ENCODE measurements around the gene SLC1A1.
A peak's percentile ranks its signal among the peaks of the same experiment; 100 is the strongest.
"Not testable (repeated sequence)": the region's sequence is repeated elsewhere in the genome, so short reads cannot be mapped to it uniquely, and the experiment has no call there.

Gene SLC1A1

DNA sequence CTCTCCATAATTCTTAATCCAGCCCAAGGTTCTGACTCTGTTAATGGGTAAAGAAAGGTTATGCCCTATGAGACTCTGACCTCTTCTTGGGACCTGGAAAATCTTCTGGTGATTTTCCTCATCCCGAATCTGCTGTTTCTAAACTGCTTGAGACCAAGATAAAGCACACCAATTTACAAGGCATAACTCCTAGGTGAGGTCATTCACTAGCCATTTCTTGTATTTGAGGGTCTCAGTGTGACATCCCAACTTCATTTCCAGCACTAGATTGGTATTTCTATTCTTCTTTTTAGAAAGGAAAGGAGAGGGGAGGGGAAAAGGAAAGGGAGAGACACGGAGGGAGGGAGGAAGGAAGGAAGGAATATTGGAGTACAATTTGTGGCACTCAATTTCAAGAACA, 51.6 kb downstream of the SLC1A1 start:
- DNase-seq (ENCODE audit: low read depth), result no peak

- DNase-seq (ENCODE audit: low read depth), result not testable (repeated sequence)
Measured at GRCh38 chr9:4544714-4545113, 54.4 kb downstream of the SLC1A1 start.

GRCh38 chr9:4547016-4547415, 56.7 kb downstream of the SLC1A1 start:
- DNase-seq (ENCODE audit: low read depth), result no peak

- no peak for DNase-seq (ENCODE audit: low read depth)
Measured at GRCh38 chr9:4548811-4549725, 58.8 kb downstream of the SLC1A1 start.

GRCh38 chr9:4549751-4550295, 59.6 kb downstream of the SLC1A1 start:
- no peak for DNase-seq (ENCODE audit: low read depth)

DNA sequence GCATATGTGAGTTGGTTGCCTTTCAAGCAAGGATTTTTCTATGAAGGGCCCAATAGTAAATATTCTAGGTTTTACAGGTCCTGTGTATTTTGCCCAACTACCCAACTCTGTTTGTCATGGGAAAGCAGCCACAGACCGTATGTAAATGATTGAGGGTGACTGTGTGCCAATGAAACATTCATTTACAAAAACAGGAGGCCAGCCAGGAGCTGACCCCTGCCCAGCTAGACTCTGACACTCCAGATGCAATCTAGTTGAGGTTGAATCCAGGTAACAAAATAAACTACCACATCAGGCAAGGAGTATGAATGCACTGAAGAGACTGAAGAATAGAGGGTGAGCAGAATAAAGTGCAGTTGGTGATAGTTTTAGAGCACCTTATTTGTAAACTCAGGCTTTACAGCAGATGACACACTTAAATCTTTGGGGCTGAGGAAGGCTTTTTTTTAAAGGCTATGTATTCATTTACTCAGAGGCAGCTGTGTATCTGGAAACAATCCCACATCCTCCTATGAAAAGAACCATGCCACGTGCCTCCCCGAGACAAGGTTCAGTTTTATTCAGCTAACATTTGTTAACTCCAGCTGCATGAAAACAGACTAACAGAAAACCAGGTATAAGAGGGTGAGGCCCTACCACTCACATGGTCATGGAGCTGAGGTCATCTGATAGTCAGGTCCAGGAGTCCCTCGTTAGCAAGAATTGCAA, 60.7 kb downstream of the SLC1A1 start:
- no peak for DNase-seq (ENCODE audit: low read depth)

DNA sequence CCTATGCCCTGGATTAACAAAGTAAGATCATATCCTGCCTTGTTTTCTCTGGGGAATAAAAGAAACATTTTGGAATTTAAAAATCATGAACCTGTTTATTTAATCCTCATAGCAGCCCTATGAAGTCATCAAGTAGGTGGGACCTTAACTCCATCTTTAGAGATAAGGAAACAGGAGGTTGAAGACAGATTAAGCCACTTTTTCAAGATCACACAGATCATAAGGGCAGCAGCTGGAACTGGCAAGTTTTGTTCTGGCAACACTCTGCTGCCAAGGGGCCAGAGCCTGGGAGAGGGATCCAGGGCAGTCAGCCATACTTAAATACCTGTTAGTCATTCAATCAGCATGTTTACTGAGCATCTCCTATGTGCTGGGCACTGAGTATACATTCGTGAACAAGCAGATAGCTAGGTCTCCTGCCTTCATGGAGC, 63.7 kb downstream of the SLC1A1 start:
- no peak for DNase-seq (ENCODE audit: low read depth)

DNA sequence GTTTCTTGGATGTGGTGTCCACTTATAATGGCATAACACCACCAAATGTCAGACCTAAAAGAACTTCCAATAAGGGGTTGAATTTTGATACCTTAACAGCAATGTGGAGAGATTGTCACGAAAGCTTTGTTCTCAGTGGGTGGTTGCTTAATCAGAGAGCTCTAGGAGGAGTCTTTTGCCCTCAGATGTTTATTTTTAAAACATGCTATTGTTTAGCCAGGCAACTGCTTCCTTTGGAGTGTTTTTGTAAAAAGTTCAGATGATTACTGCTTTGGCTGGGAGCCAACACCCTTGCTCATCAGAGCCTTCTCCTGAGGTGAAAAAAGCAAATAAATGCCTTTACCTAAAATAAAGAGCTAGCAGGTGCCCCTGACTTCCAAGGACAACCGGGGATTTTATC, 65.0 kb downstream of the SLC1A1 start:
- no peak for DNase-seq (ENCODE audit: low read depth)

DNA sequence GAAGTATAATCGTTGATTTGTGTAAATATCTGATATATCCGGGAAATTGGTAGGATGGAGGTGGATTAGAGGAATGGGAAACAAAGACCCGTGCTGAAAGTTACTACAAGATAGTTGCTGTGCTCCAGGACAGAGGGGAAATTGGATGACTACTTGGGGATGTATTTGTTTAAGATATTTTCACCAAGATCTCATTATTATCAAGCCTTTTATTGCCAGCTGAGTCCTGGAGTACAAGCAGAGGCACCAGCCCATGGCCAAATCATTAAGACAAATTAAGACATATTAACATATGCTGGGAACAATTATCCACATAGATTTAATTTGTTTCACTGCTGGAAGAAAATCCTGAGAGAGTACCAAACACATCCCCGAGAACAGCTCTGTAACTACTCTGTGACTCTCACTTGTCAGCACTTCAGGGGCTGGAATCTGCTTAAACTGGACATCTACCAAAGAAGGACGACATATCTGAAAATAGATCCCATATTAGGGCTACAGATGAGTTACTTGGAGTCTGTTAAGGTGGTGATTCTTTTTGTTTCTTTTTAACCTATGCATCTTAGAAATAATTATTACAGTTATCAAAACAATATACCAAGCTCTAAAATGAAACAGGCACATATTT, 68.2 kb downstream of the SLC1A1 start:
- no peak for DNase-seq (ENCODE audit: low read depth)

GRCh38 chr9:4559261-4560182, 69.3 kb downstream of the SLC1A1 start:
- no peak for DNase-seq (ENCODE audit: low read depth)

- DNase-seq (ENCODE audit: low read depth), result peak; percentile 30
Measured at GRCh38 chr9:4563105-4563504, 72.8 kb downstream of the SLC1A1 start.

- DNase-seq (ENCODE audit: low read depth), result no peak
Measured at GRCh38 chr9:4566806-4567205, 76.5 kb downstream of the SLC1A1 start.

GRCh38 chr9:4567601-4568000, 77.3 kb downstream of the SLC1A1 start:
- no peak for DNase-seq (ENCODE audit: low read depth)

DNA sequence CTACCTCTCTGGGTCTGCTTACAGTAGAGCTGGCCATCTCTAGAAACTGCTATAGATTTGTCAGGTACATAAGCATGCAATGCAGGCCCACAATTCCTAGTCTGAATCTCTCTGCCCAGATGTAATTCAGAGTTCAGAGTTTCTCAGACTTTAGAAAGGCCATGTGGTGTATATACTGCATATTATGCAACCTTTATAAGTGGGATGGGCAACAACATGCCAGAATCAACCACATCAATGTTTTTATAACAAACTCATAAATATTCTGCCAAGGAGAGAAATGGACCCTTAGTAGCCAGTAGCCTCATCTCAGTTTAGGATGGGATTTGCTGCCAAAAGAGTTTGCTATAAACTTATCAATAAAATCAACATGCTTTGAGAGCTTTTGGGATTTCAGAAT, 78.8 kb downstream of the SLC1A1 start:
- DNase-seq (ENCODE audit: low read depth), result no peak

GRCh38 chr9:4572184-4572826, 82.0 kb downstream of the SLC1A1 start:
- DNase-seq (ENCODE audit: low read depth), result no peak

- no peak for DNase-seq (ENCODE audit: low read depth)
Measured at GRCh38 chr9:4573176-4573575, 82.9 kb downstream of the SLC1A1 start.

DNA sequence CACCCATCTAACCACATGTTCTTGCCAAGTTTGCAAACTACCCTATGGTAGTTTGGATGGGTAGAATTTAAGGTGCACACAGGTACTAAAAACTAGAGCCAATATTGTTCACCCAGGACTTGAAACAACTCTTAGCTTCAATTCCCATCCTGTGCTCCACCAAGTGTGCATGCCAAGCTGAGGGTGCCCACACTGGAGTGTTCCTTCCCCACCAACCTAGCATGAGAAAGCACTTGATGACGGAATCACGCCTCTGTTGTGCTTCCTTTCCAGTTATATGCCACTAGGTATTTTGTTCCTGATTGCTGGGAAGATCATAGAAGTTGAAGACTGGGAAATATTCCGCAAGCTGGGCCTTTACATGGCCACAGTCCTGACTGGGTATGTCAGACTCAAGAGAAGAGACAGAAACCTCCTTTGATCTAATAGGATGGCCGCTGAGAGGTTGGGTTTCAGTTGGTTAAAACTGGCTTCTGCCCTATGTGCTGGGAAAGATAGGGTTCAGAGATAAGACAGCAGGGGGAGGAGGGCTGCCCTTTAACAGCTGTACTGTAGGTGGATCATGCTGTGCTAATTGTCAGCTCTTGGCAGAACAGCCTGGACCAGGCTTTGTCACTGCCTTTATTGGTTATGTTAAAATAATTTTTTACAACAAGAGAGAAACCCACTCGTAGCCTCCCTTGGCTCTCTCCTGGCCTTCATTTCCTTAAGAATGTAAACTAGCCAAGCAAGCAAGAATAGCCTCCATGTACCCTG, 83.5 kb downstream of the SLC1A1 start:
- DNase-seq (ENCODE audit: low read depth), result no peak

DNA sequence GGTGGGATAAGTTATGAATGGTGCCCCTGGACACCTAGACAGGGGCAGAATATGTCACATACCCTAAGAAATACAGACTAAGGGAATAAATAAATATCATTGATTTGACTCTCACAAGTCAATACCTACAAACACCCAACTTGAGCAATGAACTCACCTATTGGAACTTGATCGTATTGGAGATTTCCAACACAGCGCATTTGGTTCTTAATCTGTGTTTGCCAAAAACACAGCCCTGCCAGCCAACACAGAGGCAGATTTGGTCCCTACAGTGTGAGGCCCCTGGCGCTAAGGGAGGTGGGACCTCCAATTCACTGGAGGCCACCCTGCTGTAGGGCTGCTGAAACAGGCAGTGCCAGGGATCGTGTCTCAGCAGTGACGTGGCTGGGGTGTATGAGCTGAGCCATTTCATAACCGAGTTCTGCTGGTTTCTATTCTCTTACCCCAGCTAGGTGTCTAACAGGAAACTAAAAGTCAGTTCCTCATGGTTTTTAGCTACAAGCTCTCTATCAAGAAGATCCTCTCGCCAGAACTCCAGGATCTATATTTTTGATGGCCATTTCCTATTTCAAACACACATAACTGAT, 84.5 kb downstream of the SLC1A1 start:
- no peak for DNase-seq (ENCODE audit: low read depth)

GRCh38 chr9:4575997-4576396, 85.7 kb downstream of the SLC1A1 start:
- no peak for DNase-seq (ENCODE audit: low read depth)

DNA sequence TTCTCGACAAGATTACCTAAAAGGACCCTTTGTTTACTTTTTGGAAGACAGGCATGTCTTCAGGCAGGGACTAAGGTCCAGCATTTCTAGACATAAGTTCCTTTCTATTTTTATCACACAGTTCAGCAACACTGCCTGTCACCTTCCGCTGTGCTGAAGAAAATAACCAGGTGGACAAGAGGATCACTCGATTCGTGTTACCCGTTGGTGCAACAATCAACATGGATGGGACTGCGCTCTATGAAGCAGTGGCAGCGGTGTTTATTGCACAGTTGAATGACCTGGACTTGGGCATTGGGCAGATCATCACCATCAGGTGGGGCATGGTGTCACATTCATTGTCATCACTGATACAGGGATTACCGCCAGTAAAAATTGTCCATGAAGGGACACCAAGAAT, 86.2 kb downstream of the SLC1A1 start:
- no peak for DNase-seq (ENCODE audit: low read depth)

All from CMK (cell line).